Parathyroid adenoma (tissue), 2 donors: Measurements from ENCODE around the gene IL10.
"Not testable (repeated sequence)": the region's sequence is repeated elsewhere in the genome, so short reads cannot be mapped to it uniquely, and the experiment has no call there.

Source experiments
- H2AFZ ChIP-seq: fragments of 300-600 bp; sonication (generic); one replicate; pipeline ENCODE4 v1.7.0; 2017; ENCODE audit warnings: antibody characterized with exemption, mild to moderate bottlenecking
- H3K27ac ChIP-seq: fragments of 300-600 bp; sonication (generic); one replicate; pipeline ENCODE4 v1.7.0; 2017
- H3K27me3 ChIP-seq: fragments of 300-600 bp; sonication (generic); one replicate; pipeline ENCODE4 v1.7.0; 2017; ENCODE audit warnings: low read length; ENCODE audit not compliant: control insufficient read depth, insufficient read depth
- H3K36me3 ChIP-seq: fragments of 300-600 bp; sonication (generic); one replicate; pipeline ENCODE4 v1.7.0; 2017; ENCODE audit warnings: low read length; ENCODE audit not compliant: control insufficient read depth, insufficient read depth
- H3K4me1 ChIP-seq: fragments of 300-600 bp; sonication (generic); one replicate; pipeline ENCODE4 v1.7.0; 2017; ENCODE audit warnings: control low read depth
- H3K4me2 ChIP-seq: fragments of 300-600 bp; sonication (generic); one replicate; pipeline ENCODE4 v1.7.0; 2017; ENCODE audit warnings: low read length
- H3K4me3 ChIP-seq: fragments of 300-600 bp; sonication (generic); one replicate; pipeline ENCODE4 v1.7.0; 2017; ENCODE audit warnings: low read depth, low read length
- H3K79me2 ChIP-seq: fragments of 300-600 bp; sonication (generic); one replicate; pipeline ENCODE4 v1.7.0; 2017; ENCODE audit warnings: control low read depth
- H3K9ac ChIP-seq: fragments of 300-600 bp; sonication (generic); one replicate; pipeline ENCODE4 v1.7.0; 2017; ENCODE audit warnings: mild to moderate bottlenecking
- H3K9me3 ChIP-seq: fragments of 300-600 bp; sonication (generic); one replicate; pipeline ENCODE4 v1.7.0; 2017; ENCODE audit warnings: low read length; ENCODE audit not compliant: control insufficient read depth
- TF ChIP-seq, protein P1 (sequence below): fragments of 300-600 bp; sonication (generic); IDR thresholded peaks from one replicate; pipeline ENCODE4 v1.7.0; 2017; ENCODE audit warnings: antibody characterized with exemption, mild to moderate bottlenecking
- donor health status: primary hyperparathyroidism.

IL10 gene

GRCh38 chr1:206785182-206785765, 13.0 kb upstream of the IL10 start:
- Histone ChIP-seq H3K9ac (no peak overlapping the region), H3K27me3 (no peaks in the 10 kb centered on the region), H2AFZ (no peak overlapping the region), H3K9me3 (no peaks in the 10 kb centered on the region), H3K27ac (no peak overlapping the region), H3K4me1 (no peaks in the 10 kb centered on the region), H3K36me3 (no peaks in the 10 kb centered on the region), H3K4me2 (no peak overlapping the region), H3K79me2 (no peaks in the 10 kb centered on the region), H3K4me3 (no peak overlapping the region)
- TF ChIP-seq, protein P1, sequence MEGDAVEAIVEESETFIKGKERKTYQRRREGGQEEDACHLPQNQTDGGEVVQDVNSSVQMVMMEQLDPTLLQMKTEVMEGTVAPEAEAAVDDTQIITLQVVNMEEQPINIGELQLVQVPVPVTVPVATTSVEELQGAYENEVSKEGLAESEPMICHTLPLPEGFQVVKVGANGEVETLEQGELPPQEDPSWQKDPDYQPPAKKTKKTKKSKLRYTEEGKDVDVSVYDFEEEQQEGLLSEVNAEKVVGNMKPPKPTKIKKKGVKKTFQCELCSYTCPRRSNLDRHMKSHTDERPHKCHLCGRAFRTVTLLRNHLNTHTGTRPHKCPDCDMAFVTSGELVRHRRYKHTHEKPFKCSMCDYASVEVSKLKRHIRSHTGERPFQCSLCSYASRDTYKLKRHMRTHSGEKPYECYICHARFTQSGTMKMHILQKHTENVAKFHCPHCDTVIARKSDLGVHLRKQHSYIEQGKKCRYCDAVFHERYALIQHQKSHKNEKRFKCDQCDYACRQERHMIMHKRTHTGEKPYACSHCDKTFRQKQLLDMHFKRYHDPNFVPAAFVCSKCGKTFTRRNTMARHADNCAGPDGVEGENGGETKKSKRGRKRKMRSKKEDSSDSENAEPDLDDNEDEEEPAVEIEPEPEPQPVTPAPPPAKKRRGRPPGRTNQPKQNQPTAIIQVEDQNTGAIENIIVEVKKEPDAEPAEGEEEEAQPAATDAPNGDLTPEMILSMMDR, result no peak

GRCh38 chr1:206784471-206784903, 12.2 kb upstream of the IL10 start:
- H3K4me2 ChIP-seq, result no peak overlapping the region
- no peak overlapping the region for H2AFZ ChIP-seq
- H3K36me3 ChIP-seq, result no peaks in the 10 kb centered on the region
- TF ChIP-seq, protein P1, result no peak
- H3K9ac ChIP-seq, result no peak overlapping the region
- no peak overlapping the region for H3K4me3 ChIP-seq
- no peaks in the 10 kb centered on the region for H3K79me2 ChIP-seq
- no peaks in the 10 kb centered on the region for H3K27me3 ChIP-seq
- no peaks in the 10 kb centered on the region for H3K4me1 ChIP-seq
- no peak overlapping the region for H3K27ac ChIP-seq
- H3K9me3 ChIP-seq, result no peaks in the 10 kb centered on the region

GRCh38 chr1:206783506-206783905, 11.2 kb upstream of the IL10 start:
- TF ChIP-seq, protein P1, result no peak
- Histone ChIP-seq H3K79me2 (no peaks in the 10 kb centered on the region), H3K27me3 (no peaks in the 10 kb centered on the region), H2AFZ (no peak overlapping the region), H3K9ac (no peak overlapping the region), H3K36me3 (no peaks in the 10 kb centered on the region), H3K4me3 (no peak overlapping the region), H3K4me1 (no peaks in the 10 kb centered on the region), H3K4me2 (no peak overlapping the region), H3K27ac (no peak overlapping the region), H3K9me3 (no peaks in the 10 kb centered on the region)

GRCh38 chr1:206782448-206782847, 10.2 kb upstream of the IL10 start:
- TF ChIP-seq, protein P1, result no peak
- no peaks in the 10 kb centered on the region for H3K4me1 ChIP-seq
- no peak overlapping the region for H3K4me3 ChIP-seq
- no peaks in the 10 kb centered on the region for H3K36me3 ChIP-seq
- no peak overlapping the region for H3K27ac ChIP-seq
- H3K79me2 ChIP-seq, result no peaks in the 10 kb centered on the region
- no peak overlapping the region for H2AFZ ChIP-seq
- H3K9me3 ChIP-seq, result no peaks in the 10 kb centered on the region
- no peak overlapping the region for H3K9ac ChIP-seq
- H3K4me2 ChIP-seq, result no peak overlapping the region
- H3K27me3 ChIP-seq, result no peaks in the 10 kb centered on the region

- no peak overlapping the region for H3K27ac ChIP-seq
- H3K4me2 ChIP-seq, result no peak overlapping the region
- TF ChIP-seq, protein P1, result no peak
- no peak overlapping the region for H3K9ac ChIP-seq
- H2AFZ ChIP-seq, result no peak overlapping the region
- H3K9me3 ChIP-seq, result no peaks in the 10 kb centered on the region
- H3K79me2 ChIP-seq, result no peaks in the 10 kb centered on the region
- no peaks in the 10 kb centered on the region for H3K27me3 ChIP-seq
- no peaks in the 10 kb centered on the region for H3K36me3 ChIP-seq
- no peaks in the 10 kb centered on the region for H3K4me1 ChIP-seq
- H3K4me3 ChIP-seq, result no peak overlapping the region
Measured at GRCh38 chr1:206779638-206780037, 7.3 kb upstream of the IL10 start.

GRCh38 chr1:206778911-206779310, 6.6 kb upstream of the IL10 start:
- H3K79me2 ChIP-seq, H3K4me2 ChIP-seq, H3K9ac ChIP-seq, H3K27me3 ChIP-seq, H3K4me1 ChIP-seq, H3K9me3 ChIP-seq, H2AFZ ChIP-seq, H3K27ac ChIP-seq, H3K36me3 ChIP-seq, H3K4me3 ChIP-seq: not testable (repeated sequence)
